Kidney glomerular epithelial cell (primary cell): ENCODE results near the gene HS6ST3.

ENCODE experiments used
- DNase-seq: peaks from one replicate; lab custom pipeline; 2025; lab: John Stamatoyannopoulos, UW

HS6ST3 gene

GRCh38 chr13:96651598-96651997 lies 561.7 kb downstream of the HS6ST3 start:
- no peak for DNase-seq

- DNase-seq = no peak
Observed at GRCh38 chr13:96652506-96652905, 562.6 kb downstream of the HS6ST3 start.

GRCh38 chr13:96661612-96662011 lies 571.7 kb downstream of the HS6ST3 start:
- no peak for DNase-seq

GRCh38 chr13:96662036-96662435 lies 572.1 kb downstream of the HS6ST3 start:
- DNase-seq = no peak

- DNase-seq = no peak
Observed at GRCh38 chr13:96667294-96668018, 577.5 kb downstream of the HS6ST3 start.

GRCh38 chr13:96671073-96671472 lies 581.2 kb downstream of the HS6ST3 start:
- DNase-seq = no peak

GRCh38 chr13:96672016-96672415 lies 582.1 kb downstream of the HS6ST3 start:
- DNase-seq = no peak

GRCh38 chr13:96673825-96674224 lies 583.9 kb downstream of the HS6ST3 start:
- no peak for DNase-seq

- no peak for DNase-seq
Observed at GRCh38 chr13:96677029-96677428, 587.1 kb downstream of the HS6ST3 start.

- no peak for DNase-seq
Observed at GRCh38 chr13:96678801-96679200, 588.9 kb downstream of the HS6ST3 start.

GRCh38 chr13:96680898-96681297 lies 591.0 kb downstream of the HS6ST3 start:
- DNase-seq = no peak

GRCh38 chr13:96681766-96682165 lies 591.9 kb downstream of the HS6ST3 start:
- DNase-seq = no peak

GRCh38 chr13:96684469-96684868 lies 594.6 kb downstream of the HS6ST3 start:
- DNase-seq = no peak

- no peak for DNase-seq
Observed at GRCh38 chr13:96684907-96685306, 595.0 kb downstream of the HS6ST3 start.

- DNase-seq = no peak
Observed at GRCh38 chr13:96686286-96686685, 596.4 kb downstream of the HS6ST3 start.

GRCh38 chr13:96687191-96687590 lies 597.3 kb downstream of the HS6ST3 start:
- DNase-seq = no peak

- DNase-seq = no peak
Observed at GRCh38 chr13:96690998-96691397, 601.1 kb downstream of the HS6ST3 start.

GRCh38 chr13:96696389-96696900 lies 606.5 kb downstream of the HS6ST3 start:
- DNase-seq = no peak

GRCh38 chr13:96700657-96701056 lies 610.8 kb downstream of the HS6ST3 start:
- no peak for DNase-seq

- no peak for DNase-seq
Observed at GRCh38 chr13:96707146-96707545, 617.2 kb downstream of the HS6ST3 start.

GRCh38 chr13:96710166-96710862 lies 620.4 kb downstream of the HS6ST3 start:
- no peak for DNase-seq

GRCh38 chr13:96720446-96720845 lies 630.5 kb downstream of the HS6ST3 start:
- DNase-seq = no peak

GRCh38 chr13:96726651-96727050 lies 636.7 kb downstream of the HS6ST3 start:
- no peak for DNase-seq
